Activated CD8-positive, alpha-beta T cell treated with anti-CD3 and anti-CD28 coated beads, Interleukin-2, amount 10 ng/mL, durations not matched to agents 7 days and 5 days (primary cell): ENCODE data around the gene OSBPL1A. TPM values are rescaled to one million over a fixed set of nuclear protein-coding genes. Genes with fewer than 3 reads are reported as not detected.

Source experiments
- ATAC-seq: fragments of 150-1000 bp; cut with Tn5 transposase; one replicate; pipeline ENCODE4 v1.10.0; 2021; ENCODE audit warnings: moderate library complexity
- CTCF ChIA-PET: fragments of 350-600 bp; sonication (Branson Sonifier 250); formaldehyde crosslinking; loops from one replicate; lab custom pipeline; 2021; ENCODE audit warnings: antibody characterized with exemption; lab: Charles Lee
- POLR2A ChIA-PET: fragments of 350-600 bp; sonication (Branson Sonifier 250); formaldehyde crosslinking; loops from one replicate; lab custom pipeline; 2021; ENCODE audit warnings: antibody characterized with exemption; lab: Charles Lee
- DNase-seq: peaks from one replicate; pipeline ENCODE4 v3.0.0-alpha.2; 2020
- H3K27ac Mint-ChIP-seq: one replicate; pipeline ENCODE4 v1.8.0; 2021; ENCODE audit warnings: mild to moderate bottlenecking, mixed read lengths
- H3K27me3 Mint-ChIP-seq: one replicate; pipeline ENCODE4 v1.8.0; 2021; ENCODE audit warnings: low read depth, mixed read lengths
- H3K36me3 Mint-ChIP-seq: one replicate; pipeline ENCODE4 v1.8.0; 2021; ENCODE audit warnings: low read depth, mixed read lengths
- H3K4me1 Mint-ChIP-seq: one replicate; pipeline ENCODE4 v1.8.0; 2021; ENCODE audit warnings: low read depth, mixed read lengths
- H3K4me3 Mint-ChIP-seq: one replicate; pipeline ENCODE4 v1.8.0; 2021; ENCODE audit warnings: mild to moderate bottlenecking, mixed read lengths
- H3K9me3 Mint-ChIP-seq: one replicate; pipeline ENCODE4 v1.8.0; 2022; ENCODE audit warnings: mixed read lengths; ENCODE audit not compliant: insufficient read depth
- total RNA-seq, 2 experiments: library from RNA; stranded (reverse); gene quantifications; one replicate each; pipeline ENCODE4 v1.2.3, GENCODE V29; 2021

The OSBPL1A gene
- total RNA-seq, 2 experiments from 2014 or later: 0.58 to 0.99 TPM

DNA sequence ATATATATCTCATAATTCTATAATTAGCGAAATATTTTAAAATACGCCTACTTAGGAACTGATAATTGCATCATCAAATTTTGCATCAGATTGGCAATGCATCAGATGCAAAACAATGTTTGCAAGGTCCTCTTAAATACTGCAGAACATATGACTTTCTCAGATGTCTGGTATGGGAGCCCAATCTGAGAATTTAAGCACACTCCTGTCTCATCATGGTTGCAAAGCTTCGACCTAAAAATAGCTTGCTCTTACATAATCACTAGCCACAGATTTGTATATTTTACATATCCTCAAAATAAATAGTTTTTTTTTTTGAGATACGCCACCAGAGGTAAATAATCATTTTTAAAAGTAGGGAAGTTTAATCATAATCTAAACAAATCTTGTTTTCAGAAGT is 135.5 kb downstream of the OSBPL1A start:
- Mint-ChIP-seq H3K36me3 (no peaks in the 10 kb centered on the region), H3K4me1 (no peaks in the 10 kb centered on the region), H3K27me3 (peaks cover 13% of the 10 kb centered on the region), H3K27ac (no peak overlapping the region), H3K4me3 (no peak overlapping the region), H3K9me3 (no peaks in the 10 kb centered on the region)
- ATAC-seq (no peak), DNase-seq (no peak)
- POLR2A ChIA-PET: no interaction called here
- CTCF ChIA-PET: interaction anchor here (0.7 kb wide), 1 partner anchor 633 kb away, joined by 3 read pairs; no protein-coding TSS in a partner anchor

DNA sequence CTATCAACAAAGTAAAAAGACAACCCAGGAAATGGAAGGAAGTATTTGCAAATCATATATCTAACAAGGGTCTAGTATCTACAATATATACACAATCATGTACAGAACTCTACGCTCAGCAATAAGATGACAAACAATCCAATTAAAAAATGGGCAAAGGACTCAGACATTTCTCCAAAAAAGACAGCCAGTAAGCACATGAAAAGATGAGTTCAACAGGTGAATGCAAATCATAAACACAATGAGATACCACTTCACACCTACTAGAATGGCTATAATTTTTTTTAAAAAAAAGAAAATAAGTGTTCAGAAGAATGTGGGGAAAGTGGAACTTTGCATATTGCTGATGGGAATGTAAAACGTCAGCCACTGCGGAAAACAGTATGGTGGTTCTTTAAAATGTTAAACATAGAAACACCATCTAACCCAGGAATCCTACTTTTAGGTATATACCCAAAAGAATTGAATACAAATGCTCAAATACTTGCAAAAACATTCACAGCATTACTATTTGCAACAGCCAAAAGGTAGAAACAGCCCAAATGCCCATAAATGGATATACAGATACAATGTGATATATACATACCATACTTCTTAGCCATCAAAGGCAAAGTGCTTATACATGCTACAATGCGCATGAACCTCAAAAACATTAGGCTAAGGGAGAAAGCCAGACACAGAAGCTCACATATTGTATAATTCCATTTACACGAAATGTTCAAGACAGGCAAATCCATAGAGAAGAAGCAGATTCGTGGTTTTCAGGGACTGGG is 137.6 kb downstream of the OSBPL1A start:
- Mint-ChIP-seq H3K27ac (no peak overlapping the region), H3K4me3 (no peak overlapping the region), H3K4me1 (no peaks in the 10 kb centered on the region), H3K36me3 (no peaks in the 10 kb centered on the region), H3K27me3 (peaks cover 12% of the 10 kb centered on the region), H3K9me3 (no peaks in the 10 kb centered on the region)
- POLR2A ChIA-PET: no interaction called here
- ATAC-seq (no peak), DNase-seq (no peak)
- CTCF ChIA-PET: interaction anchor here (1.3 kb wide), 1 partner anchor 15 kb away, joined by 3 read pairs; no protein-coding TSS in a partner anchor

DNA sequence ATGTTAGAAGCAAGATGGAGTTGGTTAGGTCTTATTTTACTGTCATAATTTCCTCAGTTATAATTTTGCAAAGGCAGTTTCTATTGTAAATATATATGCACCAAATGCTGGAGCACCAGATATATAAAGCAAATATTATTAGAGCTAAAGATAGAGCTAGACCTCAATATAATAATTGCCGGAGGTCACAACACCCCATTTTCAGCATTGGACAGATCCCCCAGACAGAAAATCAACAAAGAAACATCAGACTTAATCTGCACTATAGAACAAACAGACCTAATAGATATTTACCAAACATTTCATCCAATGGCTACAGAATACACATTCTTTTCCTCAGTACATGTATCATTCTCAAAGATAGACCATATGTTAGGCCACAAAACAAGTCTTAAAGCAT is 143.6 kb downstream of the OSBPL1A start:
- no peak overlapping the region for H3K4me3 Mint-ChIP-seq
- no peak for DNase-seq
- H3K4me1 Mint-ChIP-seq: no peaks in the 10 kb centered on the region
- ATAC-seq: no peak
- POLR2A ChIA-PET: no interaction called here
- CTCF ChIA-PET: no interaction called here
- no peak overlapping the region for H3K27ac Mint-ChIP-seq
- H3K36me3 Mint-ChIP-seq: no peaks in the 10 kb centered on the region
- H3K9me3 Mint-ChIP-seq: no peaks in the 10 kb centered on the region
- H3K27me3 Mint-ChIP-seq: peaks cover 23% of the 10 kb centered on the region

DNA sequence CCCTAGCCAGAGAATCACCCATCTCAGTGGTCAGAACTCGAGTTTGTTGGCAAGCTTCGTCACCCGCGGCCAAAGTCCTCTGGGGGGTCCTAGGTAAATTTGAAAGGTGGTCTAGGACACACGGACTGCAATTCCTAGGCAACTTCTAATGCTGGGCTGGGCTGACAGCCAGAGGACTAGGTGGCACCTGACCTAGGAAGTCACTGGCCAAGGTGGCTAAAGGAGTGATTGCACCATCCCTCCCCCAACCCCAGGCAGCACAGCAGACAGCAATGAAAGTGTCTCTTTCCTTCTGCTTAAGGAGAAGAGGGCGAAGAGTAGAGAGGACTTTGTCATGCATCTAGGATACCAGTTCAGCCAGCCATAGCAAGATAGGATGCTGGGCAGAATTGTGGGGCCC is 147.9 kb downstream of the OSBPL1A start:
- no peak overlapping the region for H3K27ac Mint-ChIP-seq
- ATAC-seq: no peak

DNA sequence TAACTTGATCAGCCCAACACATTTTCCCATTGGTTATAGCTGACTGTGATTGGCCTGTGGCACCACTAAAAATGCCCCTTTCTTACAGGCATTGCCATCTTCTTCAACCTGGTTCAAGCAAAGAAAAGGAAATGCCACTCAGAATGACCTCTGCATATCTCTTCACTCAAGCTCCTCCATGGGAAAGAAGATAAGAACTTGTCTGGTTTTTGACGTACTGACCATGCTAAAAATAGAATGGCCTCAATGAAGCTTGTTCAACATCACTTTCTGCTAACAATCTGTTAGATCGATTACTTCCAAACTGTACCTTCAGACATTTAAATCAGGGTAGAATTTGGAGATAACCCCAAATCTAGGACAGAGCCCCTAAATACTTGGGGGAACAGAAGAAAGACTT is 149.3 kb downstream of the OSBPL1A start:
- Mint-ChIP-seq H3K27me3 (peaks cover 18% of the 10 kb centered on the region), H3K36me3 (no peaks in the 10 kb centered on the region), H3K27ac (no peak overlapping the region), H3K9me3 (no peaks in the 10 kb centered on the region), H3K4me3 (no peak overlapping the region), H3K4me1 (peaks cover 2% of the 10 kb centered on the region)
- ChIA-PET POLR2A (no interaction called here), CTCF (no interaction called here)
- no peak for DNase-seq
- no peak for ATAC-seq

More for the DNA sequence above, 147.9 kb downstream of the OSBPL1A start:
- H3K9me3 Mint-ChIP-seq: no peaks in the 10 kb centered on the region
- CTCF ChIA-PET: no interaction called here
- no peak for DNase-seq
- H3K36me3 Mint-ChIP-seq: no peaks in the 10 kb centered on the region
- peaks cover 16% of the 10 kb centered on the region for H3K27me3 Mint-ChIP-seq
- H3K4me1 Mint-ChIP-seq: peaks cover 2% of the 10 kb centered on the region
- POLR2A ChIA-PET: no interaction called here
- H3K4me3 Mint-ChIP-seq: no peak overlapping the region

DNA sequence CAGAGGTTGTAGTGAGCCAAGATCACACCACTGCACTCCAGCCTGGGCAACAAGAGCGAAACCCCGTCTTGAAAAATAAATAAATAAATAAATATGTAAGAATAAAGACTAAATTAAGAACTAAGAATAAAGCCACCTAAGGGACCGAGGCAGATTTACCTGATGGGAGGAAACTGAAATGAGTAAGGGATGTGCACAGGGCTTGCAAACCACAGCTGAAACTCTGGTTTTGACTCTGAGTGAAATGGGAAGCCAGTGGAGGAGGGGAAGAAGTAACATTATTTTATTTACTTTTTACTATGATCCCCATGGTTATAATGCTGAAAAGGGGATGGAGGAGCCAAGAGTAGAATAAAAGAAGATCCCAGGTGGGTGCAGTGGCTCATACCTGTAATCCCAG is 151.5 kb downstream of the OSBPL1A start:
- Mint-ChIP-seq H3K27ac (no peak overlapping the region), H3K9me3 (no peaks in the 10 kb centered on the region), H3K36me3 (no peaks in the 10 kb centered on the region), H3K4me3 (no peak overlapping the region), H3K4me1 (peaks cover 2% of the 10 kb centered on the region), H3K27me3 (peaks cover 9% of the 10 kb centered on the region)
- no peak for ATAC-seq
- ChIA-PET CTCF (interaction anchor here (1.7 kb wide), 1 partner anchor 14 kb away, joined by 3 read pairs; no protein-coding TSS in a partner anchor), POLR2A (no interaction called here)
- no peak for DNase-seq

DNA sequence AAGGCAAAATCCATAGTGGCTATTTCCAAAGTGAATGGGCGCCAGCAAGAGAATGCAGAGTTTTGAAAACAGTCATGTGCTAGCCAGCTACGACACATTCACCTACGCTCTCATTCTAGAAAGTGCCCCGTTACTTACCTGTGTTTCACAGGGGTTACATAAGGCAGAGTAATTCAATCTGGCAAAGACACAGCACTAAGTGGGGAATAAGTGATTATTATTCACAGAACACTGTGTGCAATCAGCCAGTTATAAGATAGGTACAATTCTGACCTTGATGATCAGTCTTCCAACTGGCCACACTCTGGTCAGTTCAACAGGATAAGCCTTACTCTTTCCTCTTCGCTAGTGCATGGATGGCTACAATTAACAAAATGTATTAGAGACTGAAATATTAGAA is 152.9 kb downstream of the OSBPL1A start:
- Mint-ChIP-seq H3K4me3 (no peak overlapping the region), H3K27ac (no peak overlapping the region), H3K4me1 (peaks cover 2% of the 10 kb centered on the region), H3K9me3 (no peaks in the 10 kb centered on the region), H3K36me3 (no peaks in the 10 kb centered on the region), H3K27me3 (peaks cover 9% of the 10 kb centered on the region)
- ATAC-seq (no peak), DNase-seq (no peak)
- ChIA-PET CTCF (interaction anchor here (0.7 to 1.7 kb wide), 2 partner anchors 16 to 68 kb away, joined by 3 to 5 read pairs; no protein-coding TSS in a partner anchor), POLR2A (no interaction called here)

DNA sequence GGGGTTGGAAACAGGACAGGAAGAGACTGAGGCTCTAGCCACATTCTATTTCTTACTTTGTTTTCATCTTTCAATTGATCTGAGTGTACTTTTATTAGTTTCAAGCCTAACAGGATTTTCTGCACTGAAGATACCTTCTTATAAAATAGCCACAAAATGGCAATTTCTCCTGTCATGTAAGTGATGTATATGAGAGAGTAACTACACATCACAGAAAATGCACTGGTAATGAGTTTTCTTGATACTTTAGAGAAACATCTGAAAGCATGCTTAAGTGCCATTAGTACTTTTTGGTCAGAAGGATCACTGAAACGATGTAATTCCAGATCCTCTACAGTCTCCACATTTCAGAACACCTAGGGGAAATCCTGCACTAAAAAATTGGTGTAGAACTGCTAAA is 153.9 kb downstream of the OSBPL1A start:
- Mint-ChIP-seq H3K27ac (no peak overlapping the region), H3K4me1 (peaks cover 2% of the 10 kb centered on the region), H3K36me3 (no peaks in the 10 kb centered on the region), H3K9me3 (no peaks in the 10 kb centered on the region), H3K4me3 (no peak overlapping the region), H3K27me3 (peaks cover 9% of the 10 kb centered on the region)
- CTCF ChIA-PET: no interaction called here
- DNase-seq (no peak), ATAC-seq (no peak)
- POLR2A ChIA-PET: no interaction called here

DNA sequence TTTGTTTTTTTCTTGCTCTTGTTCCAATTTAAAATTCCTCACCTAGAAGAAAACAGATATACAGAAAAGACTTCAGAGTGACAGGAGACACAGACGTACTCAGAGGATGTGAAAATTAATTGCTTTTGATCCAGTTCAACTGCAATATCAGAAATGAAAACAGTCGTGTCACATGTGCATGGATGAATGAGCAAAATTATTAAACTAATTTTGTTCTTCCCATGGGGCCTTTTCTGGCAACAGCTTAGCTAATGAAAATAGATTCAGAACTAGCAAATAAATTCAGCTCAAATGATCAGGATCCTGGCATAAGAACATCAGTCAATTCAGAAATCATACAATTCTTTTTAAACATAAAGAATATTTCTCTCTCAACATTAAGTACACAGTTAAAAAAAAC is 158.3 kb downstream of the OSBPL1A start:
- H3K9me3 Mint-ChIP-seq: no peaks in the 10 kb centered on the region
- no peaks in the 10 kb centered on the region for H3K36me3 Mint-ChIP-seq
- H3K4me1 Mint-ChIP-seq: no peaks in the 10 kb centered on the region
- ATAC-seq (no peak), DNase-seq (no peak)
- H3K4me3 Mint-ChIP-seq: no peak overlapping the region
- H3K27ac Mint-ChIP-seq: no peak overlapping the region
- ChIA-PET POLR2A (no interaction called here), CTCF (no interaction called here)
- H3K27me3 Mint-ChIP-seq: peaks cover 5% of the 10 kb centered on the region

DNA sequence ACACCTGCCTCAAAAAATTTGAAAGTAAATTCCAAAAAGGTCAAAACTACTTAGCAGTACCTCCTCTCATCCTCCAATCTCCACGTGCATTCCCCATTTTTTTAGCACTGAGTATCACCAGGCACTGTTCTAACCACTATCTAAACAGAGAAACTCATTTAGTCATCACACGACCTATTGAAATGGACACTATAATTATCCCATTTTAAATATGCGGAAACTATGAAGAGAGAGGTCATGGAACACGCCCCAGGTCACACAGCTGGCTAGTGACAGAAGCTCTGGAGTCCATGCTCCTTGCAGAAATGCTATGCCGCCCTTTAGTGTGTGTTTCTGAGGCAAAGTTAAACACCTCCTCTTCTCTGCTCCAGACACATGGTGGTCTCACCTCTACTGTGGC is 159.2 kb downstream of the OSBPL1A start:
- Mint-ChIP-seq H3K36me3 (no peaks in the 10 kb centered on the region), H3K27me3 (peaks cover under 1% of the 10 kb centered on the region), H3K9me3 (no peaks in the 10 kb centered on the region), H3K4me3 (no peak overlapping the region), H3K4me1 (no peaks in the 10 kb centered on the region), H3K27ac (no peak overlapping the region)
- DNase-seq (no peak), ATAC-seq (no peak)
- ChIA-PET POLR2A (no interaction called here), CTCF (no interaction called here)

DNA sequence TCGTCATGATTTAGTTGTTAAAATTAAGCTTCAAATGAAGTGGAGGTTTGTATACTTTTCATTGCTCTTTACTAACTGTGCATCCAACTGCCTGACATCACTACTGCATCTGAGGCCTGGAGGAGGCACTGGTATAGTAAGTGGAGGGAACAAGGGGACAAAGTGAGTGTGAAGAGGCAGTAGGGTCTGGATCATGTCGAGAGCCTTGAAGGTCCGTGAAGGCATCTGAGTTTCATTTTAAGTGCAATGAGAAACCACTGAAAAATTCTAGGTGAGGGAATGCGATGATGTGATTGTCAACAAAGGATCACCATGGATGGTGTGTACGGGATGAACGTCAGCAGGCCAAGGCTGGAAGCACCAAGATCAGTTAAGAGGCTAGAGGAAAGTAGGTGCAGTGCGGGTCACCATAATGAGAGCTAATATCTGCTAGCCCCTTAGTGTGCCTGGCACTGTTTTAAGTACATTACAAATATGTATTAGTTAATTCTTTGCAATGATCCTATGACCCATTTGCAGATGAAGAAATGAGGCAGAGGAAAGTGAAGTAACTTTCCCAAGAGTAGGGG is 162.7 kb downstream of the OSBPL1A start:
- CTCF ChIA-PET: interaction anchor here (1.2 kb wide), 1 partner anchor 254 kb away, joined by 3 read pairs; no protein-coding TSS in a partner anchor
- POLR2A ChIA-PET: interaction anchor here (1.1 kb wide), 1 partner anchor 18 kb away, joined by 3 read pairs; no protein-coding TSS in a partner anchor

DNA sequence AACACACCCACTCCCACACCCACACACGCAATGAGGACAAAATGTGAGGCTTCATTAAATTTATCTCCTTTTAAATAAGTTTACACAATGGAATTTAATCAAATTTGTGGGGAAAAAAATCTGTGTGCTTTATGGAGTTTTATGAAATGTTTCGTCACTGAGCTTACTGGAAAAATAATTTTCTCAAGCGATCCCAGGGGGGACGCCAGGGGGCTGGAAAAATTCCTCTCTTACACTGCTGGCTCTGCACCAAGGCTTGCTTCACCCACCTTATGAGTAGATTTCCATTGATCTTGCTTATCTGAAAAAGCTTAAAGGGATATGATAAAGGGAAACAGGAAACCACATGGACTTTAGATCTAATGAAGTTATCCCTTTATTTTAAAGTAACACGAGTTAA is 163.3 kb downstream of the OSBPL1A start:
- Mint-ChIP-seq H3K4me1 (no peaks in the 10 kb centered on the region), H3K27ac (no peak overlapping the region), H3K36me3 (no peaks in the 10 kb centered on the region), H3K27me3 (peaks cover 2% of the 10 kb centered on the region), H3K9me3 (no peaks in the 10 kb centered on the region), H3K4me3 (no peak overlapping the region)
- POLR2A ChIA-PET: interaction anchor here (1.1 kb wide), 1 partner anchor 17 kb away, joined by 3 read pairs; no protein-coding TSS in a partner anchor
- ATAC-seq: no peak
- CTCF ChIA-PET: interaction anchor here (1.2 kb wide), 1 partner anchor 255 kb away, joined by 3 read pairs; no protein-coding TSS in a partner anchor
- DNase-seq: no peak

More for the DNA sequence above, 162.7 kb downstream of the OSBPL1A start:
- H3K36me3 Mint-ChIP-seq: no peaks in the 10 kb centered on the region
- no peak for ATAC-seq
- H3K27ac Mint-ChIP-seq: no peak overlapping the region
- no peak for DNase-seq
- H3K9me3 Mint-ChIP-seq: no peaks in the 10 kb centered on the region
- no peak overlapping the region for H3K4me3 Mint-ChIP-seq
- H3K4me1 Mint-ChIP-seq: no peaks in the 10 kb centered on the region
- H3K27me3 Mint-ChIP-seq: peaks cover 2% of the 10 kb centered on the region
